Measurements from ENCODE around the gene YAF2. TPM values are rescaled to one million over a fixed set of nuclear protein-coding genes. Genes with fewer than 3 reads are reported as not detected.

Gene YAF2
- total RNA-seq, result 43.3 TPM

GRCh38 chr12:42238240-42239140, at the start of gene YAF2:
Gene YAF2 (minus strand): TSS chr12:42238248. CDS start chr12:42238180, 68 bp downstream.
- DNase-seq (ENCODE audit: low spot score), result peak; percentile 85

- DNase-seq (ENCODE audit: low spot score), result no peak
These were observed 48.7 kb upstream of the YAF2 start for GRCh38 chr12:42286741-42287140.

GRCh38 chr12:42285431-42285830, 47.4 kb upstream of the YAF2 start:
- DNase-seq (ENCODE audit: low spot score), result no peak

GRCh38 chr12:42284876-42285275, 46.8 kb upstream of the YAF2 start:
- no peak for DNase-seq (ENCODE audit: low spot score)

GRCh38 chr12:42284157-42284556, 46.1 kb upstream of the YAF2 start:
- DNase-seq (ENCODE audit: low spot score), result no peak

GRCh38 chr12:42283739-42284138, 45.7 kb upstream of the YAF2 start:
- DNase-seq (ENCODE audit: low spot score), result no peak

GRCh38 chr12:42282294-42282693, 44.2 kb upstream of the YAF2 start:
- DNase-seq (ENCODE audit: low spot score), result no peak

GRCh38 chr12:42281844-42282243, 43.8 kb upstream of the YAF2 start:
- no peak for DNase-seq (ENCODE audit: low spot score)

- no peak for DNase-seq (ENCODE audit: low spot score)
These were observed 43.2 kb upstream of the YAF2 start for GRCh38 chr12:42281278-42281677.

GRCh38 chr12:42278128-42278510, 40.1 kb upstream of the YAF2 start:
- no peak for DNase-seq (ENCODE audit: low spot score)

GRCh38 chr12:42277396-42278127, 39.5 kb upstream of the YAF2 start:
- no peak for DNase-seq (ENCODE audit: low spot score)

- no peak for DNase-seq (ENCODE audit: low spot score)
These were observed 37.5 kb upstream of the YAF2 start for GRCh38 chr12:42275499-42275898.

- no peak for DNase-seq (ENCODE audit: low spot score)
These were observed 35.7 kb upstream of the YAF2 start for GRCh38 chr12:42273706-42274105.

GRCh38 chr12:42270596-42270995, 32.5 kb upstream of the YAF2 start:
- DNase-seq (ENCODE audit: low spot score), result no peak

- no peak for DNase-seq (ENCODE audit: low spot score)
These were observed 29.6 kb upstream of the YAF2 start for GRCh38 chr12:42267413-42268190.

GRCh38 chr12:42266579-42267230, 28.7 kb upstream of the YAF2 start:
- no peak for DNase-seq (ENCODE audit: low spot score)

- no peak for DNase-seq (ENCODE audit: low spot score)
These were observed 24.2 kb upstream of the YAF2 start for GRCh38 chr12:42262271-42262670.

GRCh38 chr12:42261708-42262107, 23.7 kb upstream of the YAF2 start:
- DNase-seq (ENCODE audit: low spot score), result no peak

- no peak for DNase-seq (ENCODE audit: low spot score)
These were observed 22.5 kb upstream of the YAF2 start for GRCh38 chr12:42260518-42260917.

- no peak for DNase-seq (ENCODE audit: low spot score)
These were observed 21.7 kb upstream of the YAF2 start for GRCh38 chr12:42259699-42260098.

- DNase-seq (ENCODE audit: low spot score), result no peak
These were observed 17.8 kb upstream of the YAF2 start for GRCh38 chr12:42255866-42256261.
